ENCODE results near the gene EDEM2.

DNA sequence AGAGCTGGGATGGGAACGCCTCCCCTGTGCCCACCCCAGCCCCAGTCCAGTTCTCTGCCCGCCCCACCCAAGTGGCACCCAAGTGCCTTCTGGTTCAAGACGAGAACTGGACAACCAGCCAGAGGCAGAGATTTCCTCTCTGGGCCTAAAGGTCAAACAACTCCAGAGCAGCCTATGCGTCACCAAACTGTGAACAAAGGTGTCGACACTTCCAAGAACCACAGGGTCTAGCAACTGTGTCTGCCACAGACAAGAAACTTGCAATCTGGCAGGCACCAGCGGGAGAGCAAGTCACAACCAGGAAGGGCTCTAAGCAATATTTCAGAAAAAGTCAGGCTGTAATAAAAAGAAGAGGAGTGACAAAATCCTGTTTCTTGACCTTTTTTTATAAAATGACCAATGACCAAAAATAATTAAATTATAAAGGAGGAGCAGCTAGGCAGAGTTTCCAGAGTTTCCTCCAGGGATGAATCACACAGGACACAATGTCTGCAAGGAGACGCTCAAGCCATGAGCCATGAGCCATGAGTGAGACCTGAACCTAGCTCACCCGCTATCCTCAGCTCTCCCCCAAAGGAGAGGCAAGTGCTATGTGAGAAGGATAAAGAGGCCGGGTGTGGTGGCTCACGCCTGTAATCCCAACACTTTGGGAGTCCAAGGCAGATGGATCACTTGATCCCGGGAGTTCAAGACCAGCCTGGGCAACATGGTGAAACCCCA lies 11.1 kb downstream of the EDEM2 start:
- TF ChIP-seq, protein P1, sequence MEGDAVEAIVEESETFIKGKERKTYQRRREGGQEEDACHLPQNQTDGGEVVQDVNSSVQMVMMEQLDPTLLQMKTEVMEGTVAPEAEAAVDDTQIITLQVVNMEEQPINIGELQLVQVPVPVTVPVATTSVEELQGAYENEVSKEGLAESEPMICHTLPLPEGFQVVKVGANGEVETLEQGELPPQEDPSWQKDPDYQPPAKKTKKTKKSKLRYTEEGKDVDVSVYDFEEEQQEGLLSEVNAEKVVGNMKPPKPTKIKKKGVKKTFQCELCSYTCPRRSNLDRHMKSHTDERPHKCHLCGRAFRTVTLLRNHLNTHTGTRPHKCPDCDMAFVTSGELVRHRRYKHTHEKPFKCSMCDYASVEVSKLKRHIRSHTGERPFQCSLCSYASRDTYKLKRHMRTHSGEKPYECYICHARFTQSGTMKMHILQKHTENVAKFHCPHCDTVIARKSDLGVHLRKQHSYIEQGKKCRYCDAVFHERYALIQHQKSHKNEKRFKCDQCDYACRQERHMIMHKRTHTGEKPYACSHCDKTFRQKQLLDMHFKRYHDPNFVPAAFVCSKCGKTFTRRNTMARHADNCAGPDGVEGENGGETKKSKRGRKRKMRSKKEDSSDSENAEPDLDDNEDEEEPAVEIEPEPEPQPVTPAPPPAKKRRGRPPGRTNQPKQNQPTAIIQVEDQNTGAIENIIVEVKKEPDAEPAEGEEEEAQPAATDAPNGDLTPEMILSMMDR (conservative IDR thresholded peaks at IDR 0.05; ENCODE audit: low read depth, low read length), result no peak
- TF ChIP-seq EZH2phosphoT487 (IDR thresholded peaks at IDR 0.05; ENCODE audit: borderline replicate concordance, low read length), result no peak

All from PC-3 (cell line).